ENCODE measurements around the gene OPRD1. TPM values are rescaled to one million over a fixed set of nuclear protein-coding genes. Genes with fewer than 3 reads are reported as not detected.
"Not testable (repeated sequence)": the region's sequence is repeated elsewhere in the genome, so short reads cannot be mapped to it uniquely, and the experiment has no call there.

Gene OPRD1
- total RNA-seq, 1 donor from 2014 or later = 1.2 TPM

DNA sequence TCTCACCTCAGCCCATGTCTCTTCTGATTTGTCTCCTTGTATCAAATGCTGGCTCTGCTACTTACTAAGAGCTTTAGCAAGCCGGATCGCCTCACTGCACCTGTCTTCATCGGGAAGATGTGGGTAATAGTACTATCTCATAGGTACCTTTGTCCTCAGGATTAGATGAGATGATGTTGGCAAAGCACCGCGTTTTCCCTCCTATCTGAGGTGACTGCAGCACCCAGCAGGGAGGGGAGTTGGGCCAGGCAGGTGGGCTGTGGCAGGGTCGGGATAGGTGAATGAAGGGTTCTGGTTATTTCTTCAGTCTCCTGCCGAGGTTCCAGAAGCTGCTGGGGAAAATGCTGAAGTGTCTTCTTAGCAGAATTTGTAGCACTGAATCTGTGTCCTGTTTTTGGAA is 5.2 kb downstream of the OPRD1 start:
- H3K4me1 Mint-ChIP-seq (ENCODE audit: low read depth, unreplicated experiment) = peaks cover 11% of the 10 kb centered on the region
- H3K27me3 Mint-ChIP-seq (ENCODE audit: unreplicated experiment) = peaks cover 9% of the 10 kb centered on the region
- H3K4me3 Mint-ChIP-seq (ENCODE audit: unreplicated experiment) = peak overlapping the region; percentile 63
- H3K36me3 Mint-ChIP-seq (ENCODE audit: unreplicated experiment) = no peaks in the 10 kb centered on the region
- TF ChIP-seq, protein P1, sequence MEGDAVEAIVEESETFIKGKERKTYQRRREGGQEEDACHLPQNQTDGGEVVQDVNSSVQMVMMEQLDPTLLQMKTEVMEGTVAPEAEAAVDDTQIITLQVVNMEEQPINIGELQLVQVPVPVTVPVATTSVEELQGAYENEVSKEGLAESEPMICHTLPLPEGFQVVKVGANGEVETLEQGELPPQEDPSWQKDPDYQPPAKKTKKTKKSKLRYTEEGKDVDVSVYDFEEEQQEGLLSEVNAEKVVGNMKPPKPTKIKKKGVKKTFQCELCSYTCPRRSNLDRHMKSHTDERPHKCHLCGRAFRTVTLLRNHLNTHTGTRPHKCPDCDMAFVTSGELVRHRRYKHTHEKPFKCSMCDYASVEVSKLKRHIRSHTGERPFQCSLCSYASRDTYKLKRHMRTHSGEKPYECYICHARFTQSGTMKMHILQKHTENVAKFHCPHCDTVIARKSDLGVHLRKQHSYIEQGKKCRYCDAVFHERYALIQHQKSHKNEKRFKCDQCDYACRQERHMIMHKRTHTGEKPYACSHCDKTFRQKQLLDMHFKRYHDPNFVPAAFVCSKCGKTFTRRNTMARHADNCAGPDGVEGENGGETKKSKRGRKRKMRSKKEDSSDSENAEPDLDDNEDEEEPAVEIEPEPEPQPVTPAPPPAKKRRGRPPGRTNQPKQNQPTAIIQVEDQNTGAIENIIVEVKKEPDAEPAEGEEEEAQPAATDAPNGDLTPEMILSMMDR (IDR thresholded peaks at IDR 0.05; ENCODE audit: partially characterized antibody, unreplicated experiment) = no peak
- no peak for DNase-seq
- no peak overlapping the region for H3K27ac Mint-ChIP-seq (ENCODE audit: unreplicated experiment)
- peaks cover 3% of the 10 kb centered on the region for H3K9me3 Mint-ChIP-seq (ENCODE audit: unreplicated experiment)

GRCh38 chr1:28819020-28819419 is 7.0 kb downstream of the OPRD1 start:
- H3K9me3 Mint-ChIP-seq (ENCODE audit: unreplicated experiment) = peaks cover 5% of the 10 kb centered on the region
- H3K36me3 Mint-ChIP-seq (ENCODE audit: unreplicated experiment) = no peaks in the 10 kb centered on the region
- no peak overlapping the region for H3K27ac Mint-ChIP-seq (ENCODE audit: unreplicated experiment)
- TF ChIP-seq, protein P1 (IDR thresholded peaks at IDR 0.05; ENCODE audit: partially characterized antibody, unreplicated experiment) = no peak
- no peak for DNase-seq
- H3K27me3 Mint-ChIP-seq (ENCODE audit: unreplicated experiment) = peaks cover 6% of the 10 kb centered on the region
- no peak overlapping the region for H3K4me3 Mint-ChIP-seq (ENCODE audit: unreplicated experiment)
- peaks cover 12% of the 10 kb centered on the region for H3K4me1 Mint-ChIP-seq (ENCODE audit: low read depth, unreplicated experiment)

GRCh38 chr1:28822799-28823198 is 10.8 kb downstream of the OPRD1 start:
- H3K9me3 Mint-ChIP-seq (ENCODE audit: unreplicated experiment) = peaks cover 3% of the 10 kb centered on the region
- H3K4me3 Mint-ChIP-seq (ENCODE audit: unreplicated experiment) = no peak overlapping the region
- DNase-seq = no peak
- H3K4me1 Mint-ChIP-seq (ENCODE audit: low read depth, unreplicated experiment) = peaks cover 1% of the 10 kb centered on the region
- peaks cover 3% of the 10 kb centered on the region for H3K27me3 Mint-ChIP-seq (ENCODE audit: unreplicated experiment)
- H3K27ac Mint-ChIP-seq (ENCODE audit: unreplicated experiment) = peak overlapping the region; percentile 76
- TF ChIP-seq, protein P1 (IDR thresholded peaks at IDR 0.05; ENCODE audit: partially characterized antibody, unreplicated experiment) = no peak
- H3K36me3 Mint-ChIP-seq (ENCODE audit: unreplicated experiment) = no peaks in the 10 kb centered on the region

- not testable (repeated sequence) for H3K27me3 Mint-ChIP-seq (ENCODE audit: unreplicated experiment); H3K4me1 Mint-ChIP-seq (ENCODE audit: low read depth, unreplicated experiment); DNase-seq; H3K36me3 Mint-ChIP-seq (ENCODE audit: unreplicated experiment); H3K27ac Mint-ChIP-seq (ENCODE audit: unreplicated experiment); H3K9me3 Mint-ChIP-seq (ENCODE audit: unreplicated experiment); H3K4me3 Mint-ChIP-seq (ENCODE audit: unreplicated experiment)
These were observed 12.1 kb downstream of the OPRD1 start for GRCh38 chr1:28824061-28824460.

DNA sequence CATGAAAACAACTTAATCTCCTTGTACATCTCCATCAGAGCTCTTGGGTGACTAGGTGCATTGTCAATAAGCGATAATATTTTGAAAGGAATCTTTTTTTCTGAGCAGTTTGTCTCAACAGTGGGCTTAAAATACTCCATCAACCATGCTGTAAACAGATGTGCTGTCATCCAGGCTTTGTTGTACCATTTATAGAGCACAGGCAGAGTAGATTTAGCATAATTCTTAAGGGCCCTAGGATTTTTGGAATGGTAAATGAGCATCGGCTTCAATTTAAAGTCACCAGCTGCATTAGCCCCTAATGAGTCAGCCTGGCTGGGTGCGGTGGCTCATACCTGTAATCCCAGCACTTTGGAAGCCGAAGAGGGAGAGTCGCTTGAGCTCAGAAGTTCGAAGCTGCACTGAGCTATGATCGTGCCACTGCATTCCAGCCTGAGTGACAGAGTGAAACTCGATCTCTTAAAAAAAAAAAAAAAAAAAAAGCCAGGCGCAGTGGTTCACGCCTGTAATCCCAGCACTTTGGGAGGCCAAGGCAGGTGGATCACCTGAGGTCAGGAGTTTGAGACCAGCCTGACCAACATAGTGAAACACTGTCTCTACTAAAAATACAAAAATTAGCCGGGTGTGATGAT is 16.4 kb downstream of the OPRD1 start:
- H3K27ac Mint-ChIP-seq (ENCODE audit: unreplicated experiment); DNase-seq; H3K27me3 Mint-ChIP-seq (ENCODE audit: unreplicated experiment); H3K9me3 Mint-ChIP-seq (ENCODE audit: unreplicated experiment); H3K36me3 Mint-ChIP-seq (ENCODE audit: unreplicated experiment); H3K4me3 Mint-ChIP-seq (ENCODE audit: unreplicated experiment): not testable (repeated sequence)
- peaks cover 12% of the 10 kb centered on the region for H3K4me1 Mint-ChIP-seq (ENCODE audit: low read depth, unreplicated experiment)

DNA sequence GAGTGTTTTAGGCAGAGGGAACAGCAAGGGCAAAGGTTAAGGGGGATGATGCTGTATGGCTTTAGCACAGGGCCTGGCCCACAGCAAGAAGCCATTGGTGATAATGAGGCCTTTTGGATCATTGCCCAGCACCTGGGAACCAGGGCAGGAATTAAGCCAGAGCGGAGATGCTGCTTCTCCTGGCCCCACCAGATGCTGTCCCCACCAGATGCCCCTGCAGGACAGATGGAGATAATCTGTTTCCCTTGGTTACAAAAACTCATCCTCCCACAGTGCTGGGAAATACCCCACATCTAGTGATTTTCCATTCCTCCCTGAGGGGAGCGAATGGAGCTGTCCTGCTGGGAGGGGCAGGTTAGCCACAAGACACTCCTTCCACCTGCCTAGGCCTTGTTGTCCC is 18.8 kb downstream of the OPRD1 start:
- peaks cover 12% of the 10 kb centered on the region for H3K4me1 Mint-ChIP-seq (ENCODE audit: low read depth, unreplicated experiment)
- peaks cover 4% of the 10 kb centered on the region for H3K27me3 Mint-ChIP-seq (ENCODE audit: unreplicated experiment)
- no peaks in the 10 kb centered on the region for H3K36me3 Mint-ChIP-seq (ENCODE audit: unreplicated experiment)
- peaks cover 6% of the 10 kb centered on the region for H3K9me3 Mint-ChIP-seq (ENCODE audit: unreplicated experiment)
- TF ChIP-seq, protein P1 (IDR thresholded peaks at IDR 0.05; ENCODE audit: partially characterized antibody, unreplicated experiment) = no peak
- peak; percentile 62 for DNase-seq
- peak overlapping the region; percentile 59 for H3K27ac Mint-ChIP-seq (ENCODE audit: unreplicated experiment)
- H3K4me3 Mint-ChIP-seq (ENCODE audit: unreplicated experiment) = no peak overlapping the region
